Loucy (cell line): Measurements from ENCODE around the gene MGAM2.

Experiments
- H2AFZ ChIP-seq: fragments of 200-600 bp; sonication (generic); 2 replicates; pipeline ENCODE4 v1.6.0; 2016; ENCODE audit warnings: antibody characterized with exemption, mild to moderate bottlenecking, low read length, moderate library complexity
- H3F3A ChIP-seq: fragments of 200-600 bp; 2 replicates; pipeline ENCODE4 v1.6.0; 2016; ENCODE audit warnings: antibody characterized with exemption, low read depth, mild to moderate bottlenecking
- H3K27me3 ChIP-seq: fragments of 200-600 bp; sonication (generic); 2 replicates; pipeline ENCODE4 v1.6.1; 2014; ENCODE audit warnings: low read length, mild to moderate bottlenecking; ENCODE audit not compliant: insufficient read depth, poor library complexity, severe bottlenecking
- H3K36me3 ChIP-seq: fragments of 200-600 bp; sonication (generic); 2 replicates; pipeline ENCODE4 v1.6.1; 2016; ENCODE audit warnings: low read length; ENCODE audit not compliant: insufficient read depth
- H3K4me1 ChIP-seq: fragments of 200-600 bp; sonication (generic); 2 replicates; pipeline ENCODE4 v1.5.1; 2014; ENCODE audit warnings: low read length, mild to moderate bottlenecking; ENCODE audit not compliant: insufficient read depth, poor library complexity, severe bottlenecking
- H3K4me2 ChIP-seq: fragments of 200-600 bp; sonication (generic); 2 replicates; pipeline ENCODE4 v1.6.0; 2014; ENCODE audit warnings: antibody characterized with exemption, low read length, low read depth, mild to moderate bottlenecking; ENCODE audit not compliant: poor library complexity, severe bottlenecking
- H3K4me3 ChIP-seq: fragments of 200-600 bp; sonication (generic); 2 replicates; pipeline ENCODE4 v1.5.1; 2014; ENCODE audit warnings: low read length, mild to moderate bottlenecking, mixed read lengths; ENCODE audit not compliant: poor library complexity, severe bottlenecking
- H3K79me2 ChIP-seq: fragments of 200-600 bp; sonication (generic); 2 replicates; pipeline ENCODE4 v1.6.1; 2014; ENCODE audit warnings: low read length; ENCODE audit not compliant: insufficient read depth
- H3K9ac ChIP-seq: fragments of 200-600 bp; sonication (generic); 2 replicates; pipeline ENCODE4 v1.6.0; 2014; ENCODE audit warnings: mild to moderate bottlenecking, low read depth, low read length, moderate library complexity; ENCODE audit not compliant: poor library complexity, severe bottlenecking
- H3K9me2 ChIP-seq: fragments of 200-600 bp; sonication (generic); replicated peaks from 2 replicates; pipeline ENCODE4 v1.6.1; 2016; ENCODE audit warnings: low read depth, low read length, mixed read lengths
- H3K9me3 ChIP-seq: fragments of 200-600 bp; sonication (generic); 2 replicates; pipeline ENCODE4 v1.6.1; 2014; ENCODE audit warnings: mild to moderate bottlenecking, antibody characterized with exemption, low read length, low read depth; ENCODE audit not compliant: insufficient read depth
- H4K20me1 ChIP-seq: fragments of 200-600 bp; sonication (generic); 2 replicates; pipeline ENCODE4 v1.6.0; 2014; ENCODE audit warnings: antibody characterized with exemption, low read length, mild to moderate bottlenecking; ENCODE audit not compliant: insufficient read depth, poor library complexity, severe bottlenecking
- CTCF ChIP-seq: fragments of 200-600 bp; sonication (generic); conservative IDR thresholded peaks from 2 replicates; pipeline ENCODE4 v1.5.1; 2014; ENCODE audit warnings: mild to moderate bottlenecking, antibody characterized with exemption, low read length
- EZH2phosphoT487 ChIP-seq: fragments of 200-600 bp; IDR thresholded peaks from 2 replicates; pipeline ENCODE4 v1.6.1; 2018; ENCODE audit warnings: antibody characterized with exemption, mild to moderate bottlenecking, moderate library complexity, borderline replicate concordance

Gene MGAM2

GRCh38 chr7:142158736-142159496 lies 47.4 kb downstream of the MGAM2 start:
- H4K20me1 ChIP-seq, result no peaks in the 10 kb centered on the region
- no peaks in the 10 kb centered on the region for H3K4me1 ChIP-seq
- no peak overlapping the region for H3K4me2 ChIP-seq
- no peaks in the 10 kb centered on the region for H3K36me3 ChIP-seq
- no peak overlapping the region for H3K4me3 ChIP-seq
- no peaks in the 10 kb centered on the region for H3K79me2 ChIP-seq
- H2AFZ ChIP-seq, result no peak overlapping the region
- no peak overlapping the region for H3K9ac ChIP-seq
- peaks cover 10% of the 10 kb centered on the region for H3K27me3 ChIP-seq
- TF ChIP-seq EZH2phosphoT487 (no peak), CTCF (no peak)
- no peaks in the 10 kb centered on the region for H3K9me2 ChIP-seq
- H3F3A ChIP-seq, result no peaks in the 10 kb centered on the region
- no peaks in the 10 kb centered on the region for H3K9me3 ChIP-seq

GRCh38 chr7:142161921-142162320 lies 50.4 kb downstream of the MGAM2 start:
- H3K27me3 ChIP-seq, result peaks cover 10% of the 10 kb centered on the region

GRCh38 chr7:142168746-142169145 lies 57.2 kb downstream of the MGAM2 start:
- no peaks in the 10 kb centered on the region for H3K79me2 ChIP-seq
- H3K9me3 ChIP-seq, result no peaks in the 10 kb centered on the region
- no peak overlapping the region for H2AFZ ChIP-seq
- no peaks in the 10 kb centered on the region for H3K9me2 ChIP-seq
- H3K4me3 ChIP-seq, result no peak overlapping the region
- no peaks in the 10 kb centered on the region for H3K27me3 ChIP-seq
- no peaks in the 10 kb centered on the region for H3K36me3 ChIP-seq
- no peaks in the 10 kb centered on the region for H4K20me1 ChIP-seq
- no peaks in the 10 kb centered on the region for H3F3A ChIP-seq
- no peak overlapping the region for H3K9ac ChIP-seq
- H3K4me2 ChIP-seq, result no peak overlapping the region
- TF ChIP-seq EZH2phosphoT487 (no peak), CTCF (no peak)
- no peaks in the 10 kb centered on the region for H3K4me1 ChIP-seq

More at GRCh38 chr7:142161921-142162320, 50.4 kb downstream of the MGAM2 start:
- Histone ChIP-seq H3K9me2 (no peaks in the 10 kb centered on the region), H3F3A (no peaks in the 10 kb centered on the region), H2AFZ (no peak overlapping the region), H3K4me3 (no peak overlapping the region), H3K4me2 (no peak overlapping the region), H3K4me1 (no peaks in the 10 kb centered on the region), H4K20me1 (no peaks in the 10 kb centered on the region), H3K79me2 (no peaks in the 10 kb centered on the region), H3K9ac (no peak overlapping the region), H3K9me3 (no peaks in the 10 kb centered on the region), H3K36me3 (no peaks in the 10 kb centered on the region)
- TF ChIP-seq CTCF (no peak), EZH2phosphoT487 (no peak)
